ENCODE measurements around the gene CYSRT1. TPM values are rescaled to one million over a fixed set of nuclear protein-coding genes. Genes with fewer than 3 reads are reported as not detected.
A peak's percentile ranks its signal among the peaks of the same experiment; 100 is the strongest.
"Not testable (repeated sequence)": the region's sequence is repeated elsewhere in the genome, so short reads cannot be mapped to it uniquely, and the experiment has no call there.

The CYSRT1 gene
- total RNA-seq, 1 experiment from 2014 or later: 1.7 TPM

- peak within 1 kb of the TSS; percentile 78 for H3K4me3 ChIP-seq
- peaks cover 38% of the 10 kb centered on the region for H3K4me1 ChIP-seq
- H3K36me3 ChIP-seq: peaks cover 23% of the 10 kb centered on the region
- peak; percentile 100 for DNase-seq
- H3K27ac ChIP-seq: peak within 1 kb of the TSS; percentile 88
- H3K9me3 ChIP-seq (replicated peaks): no peaks in the 10 kb centered on the region
- no peaks in the 10 kb centered on the region for H3K27me3 ChIP-seq
Observed at GRCh38 chr9:137240841-137241489, 16.0 kb downstream of the CYSRT1 start, which contains the start of gene TUBB4B. TSS of gene TUBB4B (plus strand) at chr9:137241287. CDS start at chr9:137241361, 74 bp downstream.

GRCh38 chr9:137241490-137242268, 16.7 kb downstream of the CYSRT1 start:
- H3K27ac ChIP-seq: peak overlapping the region; percentile 36; the same call in 1 of the 2 replicates
- no peaks in the 10 kb centered on the region for H3K27me3 ChIP-seq
- H3K36me3 ChIP-seq: peaks cover 23% of the 10 kb centered on the region
- peak overlapping the region; percentile 78 for H3K4me3 ChIP-seq
- DNase-seq: no peak
- H3K4me1 ChIP-seq: peaks cover 31% of the 10 kb centered on the region
- no peaks in the 10 kb centered on the region for H3K9me3 ChIP-seq (replicated peaks)

GRCh38 chr9:137242269-137243203, 17.6 kb downstream of the CYSRT1 start:
- H3K27me3 ChIP-seq: peaks cover under 1% of the 10 kb centered on the region; the same call in 1 of the 2 replicates
- H3K9me3 ChIP-seq (replicated peaks): no peaks in the 10 kb centered on the region
- H3K4me3 ChIP-seq: peak overlapping the region; percentile 78
- H3K4me1 ChIP-seq: peaks cover 28% of the 10 kb centered on the region
- no peak for DNase-seq
- no peak overlapping the region for H3K27ac ChIP-seq
- H3K36me3 ChIP-seq: peaks cover 23% of the 10 kb centered on the region

- not testable (repeated sequence) for DNase-seq; H3K27ac ChIP-seq; H3K27me3 ChIP-seq; H3K9me3 ChIP-seq (replicated peaks); H3K4me3 ChIP-seq
- Histone ChIP-seq H3K36me3 (peaks cover 23% of the 10 kb centered on the region), H3K4me1 (peaks cover 21% of the 10 kb centered on the region)
Observed at GRCh38 chr9:137243266-137243625, 18.3 kb downstream of the CYSRT1 start.

GRCh38 chr9:137243626-137244485, 18.9 kb downstream of the CYSRT1 start:
- Histone ChIP-seq H3K4me3 (no peak overlapping the region), H3K27ac (no peak overlapping the region), H3K9me3 (replicated peaks) (no peaks in the 10 kb centered on the region), H3K36me3 (peaks cover 23% of the 10 kb centered on the region), H3K27me3 (peaks cover 8% of the 10 kb centered on the region; the same call in 1 of the 2 replicates), H3K4me1 (peaks cover 15% of the 10 kb centered on the region)
- no peak for DNase-seq

GRCh38 chr9:137244486-137245449, 19.8 kb downstream of the CYSRT1 start:
- Histone ChIP-seq H3K4me1 (peaks cover 11% of the 10 kb centered on the region; the same call in 1 of the 2 replicates), H3K27me3 (peaks cover 14% of the 10 kb centered on the region), H3K36me3 (peaks cover 23% of the 10 kb centered on the region), H3K27ac (no peak overlapping the region), H3K4me3 (no peak overlapping the region), H3K9me3 (replicated peaks) (no peaks in the 10 kb centered on the region)
- no peak for DNase-seq

GRCh38 chr9:137245450-137246421, 20.8 kb downstream of the CYSRT1 start:
- H3K4me1 ChIP-seq: peaks cover 11% of the 10 kb centered on the region; the same call in 1 of the 2 replicates

GRCh38 chr9:137247135-137247915, 22.4 kb downstream of the CYSRT1 start:
- peak in 1 of 2 experiments; percentile 52 for DNase-seq
- H3K27ac ChIP-seq: no peak overlapping the region
- H3K9me3 ChIP-seq (replicated peaks): no peaks in the 10 kb centered on the region
- H3K27me3 ChIP-seq: peaks cover 18% of the 10 kb centered on the region
- H3K4me3 ChIP-seq: no peak overlapping the region
- peaks cover 15% of the 10 kb centered on the region for H3K36me3 ChIP-seq
- H3K4me1 ChIP-seq: peaks cover 11% of the 10 kb centered on the region; the same call in 1 of the 2 replicates

More at GRCh38 chr9:137245450-137246421, 20.8 kb downstream of the CYSRT1 start:
- H3K9me3 ChIP-seq (replicated peaks): no peaks in the 10 kb centered on the region
- no peak overlapping the region for H3K27ac ChIP-seq
- H3K4me3 ChIP-seq: no peak overlapping the region
- DNase-seq: no peak
- H3K36me3 ChIP-seq: peaks cover 23% of the 10 kb centered on the region
- H3K27me3 ChIP-seq: peaks cover 18% of the 10 kb centered on the region

GRCh38 chr9:137247916-137248175, 22.9 kb downstream of the CYSRT1 start:
- no peak overlapping the region for H3K4me3 ChIP-seq
- H3K4me1 ChIP-seq: peaks cover 8% of the 10 kb centered on the region; the same call in 1 of the 2 replicates
- no peak for DNase-seq
- peaks cover 10% of the 10 kb centered on the region for H3K36me3 ChIP-seq
- no peak overlapping the region for H3K27ac ChIP-seq
- peaks cover 18% of the 10 kb centered on the region for H3K27me3 ChIP-seq
- H3K9me3 ChIP-seq (replicated peaks): no peaks in the 10 kb centered on the region

GRCh38 chr9:137250329-137251193, 25.6 kb downstream of the CYSRT1 start:
- no peaks in the 10 kb centered on the region for H3K9me3 ChIP-seq (replicated peaks)
- H3K4me1 ChIP-seq: peaks cover 11% of the 10 kb centered on the region
- no peak overlapping the region for H3K27ac ChIP-seq
- H3K27me3 ChIP-seq: peaks cover 18% of the 10 kb centered on the region
- no peak for DNase-seq
- H3K4me3 ChIP-seq: no peak overlapping the region
- H3K36me3 ChIP-seq: no peaks in the 10 kb centered on the region

GRCh38 chr9:137251194-137251461, 26.2 kb downstream of the CYSRT1 start, which contains the start of gene STPG3:
TSS of gene STPG3 (plus strand) at chr9:137251286. CDS start at chr9:137251287, 1 bp downstream.
- no peak within 1 kb of the TSS for H3K4me3 ChIP-seq
- H3K36me3 ChIP-seq: 0 out of 2 replicates have a peak, but pooled peaks cover under 1% of the 10 kb centered on the region
- H3K27ac ChIP-seq: no peak within 1 kb of the TSS

More at GRCh38 chr9:137251194-137251461, 26.2 kb downstream of the CYSRT1 start, which contains the start of gene STPG3:
- no peak for DNase-seq
- no peaks in the 10 kb centered on the region for H3K9me3 ChIP-seq (replicated peaks)
- peaks cover 18% of the 10 kb centered on the region for H3K27me3 ChIP-seq
- H3K4me1 ChIP-seq: peaks cover 13% of the 10 kb centered on the region

All from SJCRH30 (cell line).